Heart left ventricle (tissue), 16 donors: ENCODE results near the gene RPS4Y2. TPM values are rescaled to one million over a fixed set of nuclear protein-coding genes. Genes with fewer than 3 reads are reported as not detected.

ENCODE experiments used
- ATAC-seq, 4 donors: fragments of 200-7000 bp; cut with Tn5 transposase; one replicate each; pipeline ENCODE4 v1.9.1; 2020 to 2022; ENCODE audit warnings: moderate library complexity in 4 of 4, mild to moderate bottlenecking in 3 of 4, moderate number of reproducible peaks in 1 of 4
- DNase-seq, 5 donors: peaks; one replicate each; pipeline ENCODE4 v3.0.0-alpha.2; 2020
- H3K27ac ChIP-seq, 12 donors: fragments of 200-600 bp; sonication (generic) in 4 of 12; one replicate each; pipeline versions ENCODE4 v1.5.0 to v1.8.0; 2016 to 2022; ENCODE audit warnings: mild to moderate bottlenecking in 2 of 12
- H3K27me3 ChIP-seq, 9 donors: fragments of 200-600 bp; sonication (generic) in 2 of 9; one replicate each; pipeline versions ENCODE4 v1.5.1 to v1.8.0; 2016 to 2022; ENCODE audit warnings: mild to moderate bottlenecking in 3 of 9
- H3K36me3 ChIP-seq, 9 donors: fragments of 200-600 bp; sonication (generic) in 2 of 9; one replicate each; pipeline versions ENCODE4 v1.5.0 to v1.8.0; 2018 to 2022; ENCODE audit warnings: mild to moderate bottlenecking in 2 of 9
- H3K4me1 ChIP-seq, 12 donors: fragments of 200-600 bp; sonication (generic) in 4 of 12; one replicate each; pipeline versions ENCODE4 v1.5.0 to v1.8.0; 2016 to 2022; ENCODE audit warnings: mild to moderate bottlenecking in 3 of 12
- H3K4me3 ChIP-seq, 12 donors: fragments of 200-600 bp; sonication (generic) in 4 of 12; one replicate each; pipeline versions ENCODE4 v1.5.0 to v1.8.0; 2017 to 2022; ENCODE audit warnings: mild to moderate bottlenecking in 9 of 12, moderate library complexity in 4 of 12
- H3K9me3 ChIP-seq, 12 donors: fragments of 200-600 bp; sonication (generic) in 4 of 12; one replicate each; pipeline versions ENCODE4 v1.5.0 to v1.8.0; 2016 to 2022; ENCODE audit warnings: mild to moderate bottlenecking in 1 of 12
- POLR2A ChIP-seq, 2 donors: fragments of 450-650 bp; IDR thresholded peaks; one replicate each; pipeline ENCODE4 v1.6.1; 2017; ENCODE audit warnings: antibody characterized with exemption in 2 of 2, mild to moderate bottlenecking in 2 of 2, moderate library complexity in 2 of 2
- WGBS, 4 donors: extraction: QIAGEN DNeasy Blood & Tissue Kit in 2 of 4; methylation state at CpG; one replicate each; pipeline versions ENCODE4 v1.1.5 to v1.1.7; 2013 to 2018; 5-methylcytosine and 5-hydroxymethylcytosine counted together
- intact Hi-C, 10 donors: fragments of 100-400 bp; cut with DNase I; formaldehyde crosslinking; loops; one replicate each; pipeline versions ENCODE4 v1.11.1 to v1.14.2; 2022
- long read RNA-seq, 3 donors: library from polyadenylated mRNA; unstranded; transcript quantifications; one replicate each; pipeline ENCODE4 v2.0.0, GENCODE V29; 2020 to 2021
- polyA plus RNA-seq, 2 donors: library from polyadenylated mRNA; stranded (reverse); fragments of 200-250 nt; gene quantifications; one replicate each; pipeline ENCODE4 v1.2.3, GENCODE V29; 2013
- total RNA-seq, 9 donors: library from RNA; depleted of rRNA in 2 of 9; stranded (reverse); fragments of >200 nt in 2 of 9; fragmentation: NEBNext Ultra II Directional in 3 of 9; extraction: Animal tissue kit (Norgen Biotek cat#: 25700) in 3 of 9; gene quantifications; one replicate each; pipeline versions ENCODE4 v1.1.0 to v1.2.4, GENCODE V29; 2016 to 2023
- TF ChIP-seq, protein P1 (sequence below), 12 donors: fragments of 200-600 bp; sonication (generic) in 4 of 12; IDR thresholded peaks; one replicate each; pipeline versions ENCODE4 v1.5.0 to v1.8.0; 2018 to 2022; ENCODE audit warnings: antibody characterized with exemption in 12 of 12, mild to moderate bottlenecking in 5 of 12
- donor health status: ischemic (EF 13 %, LVEDD 7.1; RV severe dilation, severe dysfunction).
- donor health status: healthy with polysubstance abuse.
- donor health status: DM: no; HTN: yes; CAD: no.
- donor health status: DM: no; HTN: no; CAD: no.
- donor health status: ischemic (EF 25% LVEDD 6.9; RV normal size, moderate dysfunction).
- donor health status: ischemic (EF 25% LVEDD 5.7; RV mildly dilated, moderate dysfunction).
- donor health status: healthy.
- donor health status: DM: yes; HTN: yes; CAD: no.
- donor health status: ischemic (EF 35%, LVEDD 5.7; RV mildly dilated, moderate dysfunction).
- donor health status: nonischemic (EF 11% LVEDD 7.7; RV severe dilation, severe dysfunction).
- donor health status: DM: yes; HTN: yes; CAD: no.
- donor health status: PGD.
- donor health status: ischemic (EF 29% LVEDD 5.4; RV normal size, mild dysfunction).
- donor health status: nonischemic (EF 23%, LVEDD 6.1; RV moderate dilation, normal function).

Gene RPS4Y2
- total RNA-seq (not detected), polyA plus RNA-seq (not detected)
- long read RNA-seq, donor 1: 0 reads
- long read RNA-seq, donor 2: 0 reads
- long read RNA-seq, donor 3: 0 reads

DNA sequence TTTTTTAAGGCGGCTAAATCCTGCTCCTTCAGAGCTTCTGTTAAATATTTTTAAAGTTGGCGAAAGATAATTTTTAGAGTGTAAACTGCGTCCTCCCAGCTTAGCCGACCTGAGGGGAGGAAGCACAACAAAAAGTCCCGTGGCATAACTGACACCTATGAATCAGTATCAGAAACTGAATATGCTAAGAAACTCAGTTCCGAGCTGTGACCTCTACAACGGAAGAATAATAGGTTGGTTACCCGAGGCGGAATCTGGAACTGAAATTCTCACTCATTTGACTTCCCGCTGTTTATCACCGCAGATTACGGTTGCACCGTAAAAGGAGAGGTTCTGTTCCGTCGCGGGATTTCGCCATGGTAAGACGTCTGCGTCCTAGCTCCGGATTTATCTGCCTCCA lies at the start of gene RPS4Y2:
TSS of gene RPS4Y2 (plus strand) at position 301 of the 400 bp plus-strand sequence. CDS start at position 357, 56 bp downstream.
- Histone ChIP-seq H3K4me3 (no peak within 1 kb of the TSS), H3K27ac (no peak within 1 kb of the TSS), H3K36me3 (no peaks in the 10 kb centered on the region), H3K9me3 (no peaks in the 10 kb centered on the region), H3K4me1 (no peaks in the 10 kb centered on the region), H3K27me3 (no peaks in the 10 kb centered on the region)
- WGBS, 4 donors: 89 to 93% methylated on average over 20 of the region's 20 CpGs; no CpG with 5 or more reads in 2 of the 4 donors
- no peak for DNase-seq
- TF ChIP-seq, protein P1, sequence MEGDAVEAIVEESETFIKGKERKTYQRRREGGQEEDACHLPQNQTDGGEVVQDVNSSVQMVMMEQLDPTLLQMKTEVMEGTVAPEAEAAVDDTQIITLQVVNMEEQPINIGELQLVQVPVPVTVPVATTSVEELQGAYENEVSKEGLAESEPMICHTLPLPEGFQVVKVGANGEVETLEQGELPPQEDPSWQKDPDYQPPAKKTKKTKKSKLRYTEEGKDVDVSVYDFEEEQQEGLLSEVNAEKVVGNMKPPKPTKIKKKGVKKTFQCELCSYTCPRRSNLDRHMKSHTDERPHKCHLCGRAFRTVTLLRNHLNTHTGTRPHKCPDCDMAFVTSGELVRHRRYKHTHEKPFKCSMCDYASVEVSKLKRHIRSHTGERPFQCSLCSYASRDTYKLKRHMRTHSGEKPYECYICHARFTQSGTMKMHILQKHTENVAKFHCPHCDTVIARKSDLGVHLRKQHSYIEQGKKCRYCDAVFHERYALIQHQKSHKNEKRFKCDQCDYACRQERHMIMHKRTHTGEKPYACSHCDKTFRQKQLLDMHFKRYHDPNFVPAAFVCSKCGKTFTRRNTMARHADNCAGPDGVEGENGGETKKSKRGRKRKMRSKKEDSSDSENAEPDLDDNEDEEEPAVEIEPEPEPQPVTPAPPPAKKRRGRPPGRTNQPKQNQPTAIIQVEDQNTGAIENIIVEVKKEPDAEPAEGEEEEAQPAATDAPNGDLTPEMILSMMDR (IDR thresholded peaks at IDR 0.05): no peak
- TF ChIP-seq POLR2A (IDR thresholded peaks at IDR 0.05): no peak
- ATAC-seq: no peak
- intact Hi-C loops: no loop called here

- ATAC-seq (no peak), DNase-seq (no peak)
- 74 to 76% methylated on average over 4 of the region's 4 CpGs; no CpG with 5 or more reads in 2 of the 4 donors for WGBS, 4 donors
- Histone ChIP-seq H3K27me3 (no peaks in the 10 kb centered on the region), H3K4me3 (no peak overlapping the region), H3K36me3 (no peaks in the 10 kb centered on the region), H3K4me1 (no peaks in the 10 kb centered on the region), H3K9me3 (no peaks in the 10 kb centered on the region), H3K27ac (no peak overlapping the region)
- TF ChIP-seq, protein P1 (IDR thresholded peaks at IDR 0.05): no peak
- no peak for TF ChIP-seq POLR2A (IDR thresholded peaks at IDR 0.05)
- intact Hi-C loops: no loop called here
These were observed 41.5 kb upstream of the RPS4Y2 start for GRCh38 chrY:20714391-20714790.

DNA sequence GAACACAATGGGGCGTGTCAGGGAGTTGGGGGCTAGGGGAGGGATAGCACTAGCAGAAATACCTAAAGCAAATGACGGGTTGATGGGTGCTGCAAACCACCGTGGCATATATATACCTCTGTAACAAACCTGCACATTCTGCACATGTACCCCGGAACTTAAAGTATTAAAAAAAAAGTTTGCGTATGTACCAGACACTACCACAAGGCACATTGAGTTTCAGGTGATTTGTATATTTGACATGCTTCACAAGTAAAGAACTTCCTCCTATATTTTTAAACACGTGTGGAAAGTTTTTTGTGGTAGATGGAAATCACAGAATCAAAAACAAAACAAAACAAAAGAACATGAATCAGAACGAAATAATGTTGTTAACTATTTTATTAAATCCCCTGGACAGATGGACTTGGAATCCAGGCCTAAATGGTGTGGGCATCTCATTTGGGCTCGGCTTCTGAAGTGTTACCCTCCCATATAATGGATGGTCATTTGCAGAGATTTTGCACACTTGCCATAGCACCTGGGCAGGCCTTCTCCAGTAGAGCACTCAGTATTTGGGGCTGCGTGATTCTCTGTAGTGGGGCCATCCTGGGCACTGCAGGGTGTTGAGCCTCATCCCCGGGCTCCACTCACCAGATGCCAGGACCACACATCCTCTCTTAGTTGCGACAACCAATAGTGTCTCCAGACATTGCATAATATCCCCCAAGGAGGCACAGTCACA lies 29.6 kb upstream of the RPS4Y2 start:
- Histone ChIP-seq H3K4me3 (no peak overlapping the region), H3K36me3 (no peaks in the 10 kb centered on the region), H3K27ac (no peak overlapping the region), H3K9me3 (no peaks in the 10 kb centered on the region), H3K4me1 (no peaks in the 10 kb centered on the region), H3K27me3 (no peaks in the 10 kb centered on the region)
- 70 to 73% methylated on average over 11 of the region's 11 CpGs; no CpG with 5 or more reads in 2 of the 4 donors for WGBS, 4 donors
- intact Hi-C loops: no loop called here
- TF ChIP-seq, protein P1 (IDR thresholded peaks at IDR 0.05): no peak
- TF ChIP-seq POLR2A (IDR thresholded peaks at IDR 0.05): no peak
- ATAC-seq (no peak), DNase-seq (no peak)

GRCh38 chrY:20735200-20735599 lies 20.7 kb upstream of the RPS4Y2 start:
- Histone ChIP-seq H3K9me3 (no peaks in the 10 kb centered on the region), H3K4me1 (no peaks in the 10 kb centered on the region), H3K36me3 (no peaks in the 10 kb centered on the region), H3K27ac (no peak overlapping the region), H3K4me3 (no peak overlapping the region), H3K27me3 (no peaks in the 10 kb centered on the region)
- no peak for ATAC-seq
- no peak for TF ChIP-seq POLR2A (IDR thresholded peaks at IDR 0.05)
- TF ChIP-seq, protein P1 (IDR thresholded peaks at IDR 0.05): no peak
- 42 to 46% methylated on average over 1 of the region's 1 CpG; no CpG with 5 or more reads in 2 of the 4 donors for WGBS, 4 donors
- no peak for DNase-seq
- intact Hi-C loops: no loop called here
